ENCODE data around the gene DDX42. TPM values are rescaled to one million over a fixed set of nuclear protein-coding genes. Genes with fewer than 3 reads are reported as not detected.

Gene DDX42
- total and polyA plus RNA-seq, 2 of the 13 experiments (the other 11 are each of a cell fraction or from before 2014, with no cell fraction given) = 87.2 to 92.9 TPM

DNA sequence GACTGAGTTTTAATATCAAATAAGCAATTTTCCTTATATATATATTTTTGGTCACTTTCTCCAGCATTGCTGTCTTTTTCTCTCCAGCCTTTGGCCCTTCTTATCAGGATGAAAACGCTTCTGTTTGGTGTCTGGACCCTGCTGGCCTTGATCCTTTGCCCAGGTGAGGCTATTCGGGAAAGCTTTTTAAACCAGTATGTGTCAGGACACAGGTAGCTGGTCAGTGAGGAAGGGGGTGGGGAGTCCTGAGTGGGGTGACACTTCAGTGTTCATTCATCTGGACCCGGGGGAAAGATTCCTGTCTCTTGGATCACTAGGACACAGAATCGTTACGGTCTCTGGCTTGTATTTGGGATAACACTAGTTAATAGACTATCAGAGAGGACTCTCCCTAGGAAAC is 80.7 kb downstream of the DDX42 start (continued):
- TF ChIP-seq, protein P1, sequence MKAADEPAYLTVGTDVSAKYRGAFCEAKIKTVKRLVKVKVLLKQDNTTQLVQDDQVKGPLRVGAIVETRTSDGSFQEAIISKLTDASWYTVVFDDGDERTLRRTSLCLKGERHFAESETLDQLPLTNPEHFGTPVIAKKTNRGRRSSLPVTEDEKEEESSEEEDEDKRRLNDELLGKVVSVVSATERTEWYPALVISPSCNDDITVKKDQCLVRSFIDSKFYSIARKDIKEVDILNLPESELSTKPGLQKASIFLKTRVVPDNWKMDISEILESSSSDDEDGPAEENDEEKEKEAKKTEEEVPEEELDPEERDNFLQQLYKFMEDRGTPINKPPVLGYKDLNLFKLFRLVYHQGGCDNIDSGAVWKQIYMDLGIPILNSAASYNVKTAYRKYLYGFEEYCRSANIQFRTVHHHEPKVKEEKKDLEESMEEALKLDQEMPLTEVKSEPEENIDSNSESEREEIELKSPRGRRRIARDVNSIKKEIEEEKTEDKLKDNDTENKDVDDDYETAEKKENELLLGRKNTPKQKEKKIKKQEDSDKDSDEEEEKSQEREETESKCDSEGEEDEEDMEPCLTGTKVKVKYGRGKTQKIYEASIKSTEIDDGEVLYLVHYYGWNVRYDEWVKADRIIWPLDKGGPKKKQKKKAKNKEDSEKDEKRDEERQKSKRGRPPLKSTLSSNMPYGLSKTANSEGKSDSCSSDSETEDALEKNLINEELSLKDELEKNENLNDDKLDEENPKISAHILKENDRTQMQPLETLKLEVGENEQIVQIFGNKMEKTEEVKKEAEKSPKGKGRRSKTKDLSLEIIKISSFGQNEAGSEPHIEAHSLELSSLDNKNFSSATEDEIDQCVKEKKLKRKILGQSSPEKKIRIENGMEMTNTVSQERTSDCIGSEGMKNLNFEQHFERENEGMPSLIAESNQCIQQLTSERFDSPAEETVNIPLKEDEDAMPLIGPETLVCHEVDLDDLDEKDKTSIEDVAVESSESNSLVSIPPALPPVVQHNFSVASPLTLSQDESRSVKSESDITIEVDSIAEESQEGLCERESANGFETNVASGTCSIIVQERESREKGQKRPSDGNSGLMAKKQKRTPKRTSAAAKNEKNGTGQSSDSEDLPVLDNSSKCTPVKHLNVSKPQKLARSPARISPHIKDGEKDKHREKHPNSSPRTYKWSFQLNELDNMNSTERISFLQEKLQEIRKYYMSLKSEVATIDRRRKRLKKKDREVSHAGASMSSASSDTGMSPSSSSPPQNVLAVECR (CRISPR knock-in tag; IDR thresholded peaks at IDR 0.05; ENCODE audit: borderline replicate concordance) = peak; percentile 48; the same call in 1 of the 2 replicates
- TF ChIP-seq RXRA (CRISPR knock-in tag; IDR thresholded peaks at IDR 0.05) (no peak; the same call in 1 of the 2 replicates), SOX6 (IDR thresholded peaks at IDR 0.05) (no peak), SOX6 (CRISPR knock-in tag; IDR thresholded peaks at IDR 0.05) (peak; percentile 43), HNF4G (IDR thresholded peaks at IDR 0.05; ENCODE audit: borderline replicate concordance, low read depth, low read length) (peak; percentile 43; the same call in 1 of the 2 replicates), HNF4G (CRISPR knock-in tag; IDR thresholded peaks at IDR 0.05; ENCODE audit: borderline replicate concordance, low read depth) (no peak; the same call in 1 of the 2 replicates), ADNP (CRISPR knock-in tag; IDR thresholded peaks at IDR 0.05) (no peak), TARDBP (CRISPR knock-in tag; IDR thresholded peaks at IDR 0.05) (0 out of 2 replicates have a peak, but pooled peaks have one; percentile 18), ZNF251 (CRISPR knock-in tag; IDR thresholded peaks at IDR 0.05) (no peak), ZNF558 (CRISPR knock-in tag; IDR thresholded peaks at IDR 0.05; ENCODE audit: borderline replicate concordance) (no peak), SOX5 (CRISPR knock-in tag; IDR thresholded peaks at IDR 0.05; ENCODE audit: borderline replicate concordance) (0 out of 2 replicates have a peak, but pooled peaks have one; percentile 27), ZNF556 (CRISPR knock-in tag; IDR thresholded peaks at IDR 0.05; ENCODE audit: borderline replicate concordance) (0 out of 2 replicates have a peak, but pooled peaks have one; percentile 2)
- TF ChIP-seq, protein P2, sequence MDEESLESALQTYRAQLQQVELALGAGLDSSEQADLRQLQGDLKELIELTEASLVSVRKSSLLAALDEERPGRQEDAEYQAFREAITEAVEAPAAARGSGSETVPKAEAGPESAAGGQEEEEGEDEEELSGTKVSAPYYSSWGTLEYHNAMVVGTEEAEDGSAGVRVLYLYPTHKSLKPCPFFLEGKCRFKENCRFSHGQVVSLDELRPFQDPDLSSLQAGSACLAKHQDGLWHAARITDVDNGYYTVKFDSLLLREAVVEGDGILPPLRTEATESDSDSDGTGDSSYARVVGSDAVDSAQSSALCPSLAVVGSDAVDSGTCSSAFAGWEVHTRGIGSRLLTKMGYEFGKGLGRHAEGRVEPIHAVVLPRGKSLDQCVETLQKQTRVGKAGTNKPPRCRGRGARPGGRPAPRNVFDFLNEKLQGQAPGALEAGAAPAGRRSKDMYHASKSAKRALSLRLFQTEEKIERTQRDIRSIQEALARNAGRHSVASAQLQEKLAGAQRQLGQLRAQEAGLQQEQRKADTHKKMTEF (CRISPR knock-in tag; IDR thresholded peaks at IDR 0.05) = 0 out of 2 replicates have a peak, but pooled peaks have one; percentile 16
- TF ChIP-seq, protein P3, sequence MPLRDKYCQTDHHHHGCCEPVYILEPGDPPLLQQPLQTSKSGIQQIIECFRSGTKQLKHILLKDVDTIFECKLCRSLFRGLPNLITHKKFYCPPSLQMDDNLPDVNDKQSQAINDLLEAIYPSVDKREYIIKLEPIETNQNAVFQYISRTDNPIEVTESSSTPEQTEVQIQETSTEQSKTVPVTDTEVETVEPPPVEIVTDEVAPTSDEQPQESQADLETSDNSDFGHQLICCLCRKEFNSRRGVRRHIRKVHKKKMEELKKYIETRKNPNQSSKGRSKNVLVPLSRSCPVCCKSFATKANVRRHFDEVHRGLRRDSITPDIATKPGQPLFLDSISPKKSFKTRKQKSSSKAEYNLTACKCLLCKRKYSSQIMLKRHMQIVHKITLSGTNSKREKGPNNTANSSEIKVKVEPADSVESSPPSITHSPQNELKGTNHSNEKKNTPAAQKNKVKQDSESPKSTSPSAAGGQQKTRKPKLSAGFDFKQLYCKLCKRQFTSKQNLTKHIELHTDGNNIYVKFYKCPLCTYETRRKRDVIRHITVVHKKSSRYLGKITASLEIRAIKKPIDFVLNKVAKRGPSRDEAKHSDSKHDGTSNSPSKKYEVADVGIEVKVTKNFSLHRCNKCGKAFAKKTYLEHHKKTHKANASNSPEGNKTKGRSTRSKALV (CRISPR knock-in tag; IDR thresholded peaks at IDR 0.05) = no peak
- TF ChIP-seq, protein P4, sequence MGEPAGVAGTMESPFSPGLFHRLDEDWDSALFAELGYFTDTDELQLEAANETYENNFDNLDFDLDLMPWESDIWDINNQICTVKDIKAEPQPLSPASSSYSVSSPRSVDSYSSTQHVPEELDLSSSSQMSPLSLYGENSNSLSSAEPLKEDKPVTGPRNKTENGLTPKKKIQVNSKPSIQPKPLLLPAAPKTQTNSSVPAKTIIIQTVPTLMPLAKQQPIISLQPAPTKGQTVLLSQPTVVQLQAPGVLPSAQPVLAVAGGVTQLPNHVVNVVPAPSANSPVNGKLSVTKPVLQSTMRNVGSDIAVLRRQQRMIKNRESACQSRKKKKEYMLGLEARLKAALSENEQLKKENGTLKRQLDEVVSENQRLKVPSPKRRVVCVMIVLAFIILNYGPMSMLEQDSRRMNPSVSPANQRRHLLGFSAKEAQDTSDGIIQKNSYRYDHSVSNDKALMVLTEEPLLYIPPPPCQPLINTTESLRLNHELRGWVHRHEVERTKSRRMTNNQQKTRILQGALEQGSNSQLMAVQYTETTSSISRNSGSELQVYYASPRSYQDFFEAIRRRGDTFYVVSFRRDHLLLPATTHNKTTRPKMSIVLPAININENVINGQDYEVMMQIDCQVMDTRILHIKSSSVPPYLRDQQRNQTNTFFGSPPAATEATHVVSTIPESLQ (CRISPR knock-in tag; conservative IDR thresholded peaks at IDR 0.05) = 0 out of 2 replicates have a peak, but pooled peaks have one; percentile 57
- TF ChIP-seq, protein P5, sequence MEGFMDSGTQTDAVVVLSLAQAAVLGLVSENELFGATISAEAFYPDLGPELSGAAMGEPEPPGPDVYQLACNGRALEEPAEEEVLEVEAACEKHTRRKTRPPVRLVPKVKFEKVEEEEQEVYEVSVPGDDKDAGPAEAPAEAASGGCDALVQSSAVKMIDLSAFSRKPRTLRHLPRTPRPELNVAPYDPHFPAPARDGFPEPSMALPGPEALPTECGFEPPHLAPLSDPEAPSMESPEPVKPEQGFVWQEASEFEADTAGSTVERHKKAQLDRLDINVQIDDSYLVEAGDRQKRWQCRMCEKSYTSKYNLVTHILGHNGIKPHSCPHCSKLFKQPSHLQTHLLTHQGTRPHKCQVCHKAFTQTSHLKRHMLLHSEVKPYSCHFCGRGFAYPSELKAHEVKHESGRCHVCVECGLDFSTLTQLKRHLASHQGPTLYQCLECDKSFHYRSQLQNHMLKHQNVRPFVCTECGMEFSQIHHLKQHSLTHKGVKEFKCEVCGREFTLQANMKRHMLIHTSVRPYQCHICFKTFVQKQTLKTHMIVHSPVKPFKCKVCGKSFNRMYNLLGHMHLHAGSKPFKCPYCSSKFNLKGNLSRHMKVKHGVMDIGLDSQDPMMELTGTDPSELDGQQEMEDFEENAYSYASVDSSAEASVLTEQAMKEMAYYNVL (CRISPR knock-in tag; IDR thresholded peaks at IDR 0.05; ENCODE audit: borderline replicate concordance) = peak; percentile 49; the same call in 1 of the 2 replicates
- TF ChIP-seq, protein P6, sequence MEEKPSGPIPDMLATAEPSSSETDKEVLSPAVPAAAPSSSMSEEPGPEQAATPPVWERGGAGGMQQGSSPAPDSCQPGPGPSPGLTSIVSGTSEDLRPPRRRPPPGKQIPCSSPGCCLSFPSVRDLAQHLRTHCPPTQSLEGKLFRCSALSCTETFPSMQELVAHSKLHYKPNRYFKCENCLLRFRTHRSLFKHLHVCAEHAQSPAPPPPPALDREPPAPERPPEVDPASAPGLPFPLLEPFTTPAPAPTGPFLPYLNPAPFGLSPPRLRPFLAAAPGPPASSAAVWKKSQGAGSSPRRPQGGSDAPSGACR (CRISPR knock-in tag; IDR thresholded peaks at IDR 0.05) = peak; percentile 67; the same call in 1 of the 2 replicates
